GM13977 (cell line): ENCODE measurements around the gene MUC5B.
"Not testable (repeated sequence)": the region's sequence is repeated elsewhere in the genome, so short reads cannot be mapped to it uniquely, and the experiment has no call there.

Experiments used
- DNase-seq: peaks from one replicate; pipeline ENCODE4 v3.0.0; 2012; ENCODE audit warnings: low spot score
- CTCF ChIP-seq: IDR thresholded peaks from 2 replicates; pipeline ENCODE4 v1.5.1; 2012; ENCODE audit warnings: mild to moderate bottlenecking, control low read depth; ENCODE audit not compliant: insufficient read depth; ENCODE audit errors: extremely low read depth, missing control alignments
- in situ Hi-C: fragments of 300-500 bp; cut with MboI; formaldehyde crosslinking; loops from one replicate; pipeline ENCODE4 v1.12.0; 2022; ENCODE audit warnings: low sequenced_read_pairs, low pct_unique_long_range_greater_than_20kb, mixed read lengths, inconsistent platforms; ENCODE audit not compliant: unreplicated experiment

MUC5B gene

GRCh38 chr11:1260023-1260501 is 37.2 kb downstream of the MUC5B start:
- no peak for DNase-seq
- no peak for TF ChIP-seq CTCF
- in situ Hi-C loops: no loop called here

- TF ChIP-seq CTCF: no peak
- DNase-seq: no peak
- in situ Hi-C loops: no loop called here
Measured at GRCh38 chr11:1260620-1261019, 37.8 kb downstream of the MUC5B start.

GRCh38 chr11:1261241-1262071 is 38.6 kb downstream of the MUC5B start:
- DNase-seq: no peak
- in situ Hi-C loops: no loop called here
- TF ChIP-seq CTCF: no peak

- in situ Hi-C loops: no loop called here
- DNase-seq: peak; percentile 89
Measured at GRCh38 chr11:1262172-1263006, 39.5 kb downstream of the MUC5B start.

GRCh38 chr11:1263010-1263409 is 40.1 kb downstream of the MUC5B start:
- no peak for TF ChIP-seq CTCF
- in situ Hi-C loops: no loop called here
- no peak for DNase-seq

More at GRCh38 chr11:1262172-1263006, 39.5 kb downstream of the MUC5B start:
- no peak for TF ChIP-seq CTCF

- peak; percentile 48 for TF ChIP-seq CTCF
- in situ Hi-C loops, DNase-seq: not testable (repeated sequence)
Measured at GRCh38 chr11:1264444-1264843, 41.6 kb downstream of the MUC5B start.

- DNase-seq, in situ Hi-C loops: not testable (repeated sequence)
Measured at GRCh38 chr11:1265480-1265879, 42.6 kb downstream of the MUC5B start.

- in situ Hi-C loops, DNase-seq: not testable (repeated sequence)
Measured at GRCh38 chr11:1266976-1267375, 44.1 kb downstream of the MUC5B start.
